Activated CD4-positive, alpha-beta T cell treated with anti-CD3 and anti-CD28 coated beads, Interleukin-2, amount 10 ng/mL, durations not matched to agents 7 days and 5 days (primary cell): ENCODE data around the gene CISTR. TPM values are rescaled to one million over a fixed set of nuclear protein-coding genes. Genes with fewer than 3 reads are reported as not detected.
A peak's percentile ranks its signal among the peaks of the same experiment; 100 is the strongest.
"Not testable (repeated sequence)": the region's sequence is repeated elsewhere in the genome, so short reads cannot be mapped to it uniquely, and the experiment has no call there.

Source experiments
- CTCF ChIA-PET: fragments of 350-600 bp; sonication (Branson Sonifier 250); formaldehyde crosslinking; loops from one replicate; lab custom pipeline; 2021; ENCODE audit warnings: antibody characterized with exemption; lab: Charles Lee
- POLR2A ChIA-PET: fragments of 350-600 bp; sonication (Branson Sonifier 250); formaldehyde crosslinking; loops from one replicate; lab custom pipeline; 2021; ENCODE audit warnings: antibody characterized with exemption; lab: Charles Lee
- DNase-seq: peaks from one replicate; pipeline ENCODE4 v3.0.0-alpha.2; 2020
- H3K27ac Mint-ChIP-seq: one replicate; pipeline ENCODE4 v1.8.0; 2021; ENCODE audit warnings: mild to moderate bottlenecking, moderate library complexity, mixed read lengths
- H3K27me3 Mint-ChIP-seq: one replicate; pipeline ENCODE4 v1.8.0; 2021; ENCODE audit warnings: mixed read lengths
- H3K36me3 Mint-ChIP-seq: one replicate; pipeline ENCODE4 v1.8.0; 2021; ENCODE audit warnings: low read depth, mixed read lengths
- H3K4me1 Mint-ChIP-seq: one replicate; pipeline ENCODE4 v1.8.0; 2021; ENCODE audit warnings: mixed read lengths
- H3K4me3 Mint-ChIP-seq: one replicate; pipeline ENCODE4 v1.8.0; 2021; ENCODE audit warnings: mild to moderate bottlenecking, moderate library complexity, mixed read lengths
- H3K9me3 Mint-ChIP-seq: one replicate; pipeline ENCODE4 v1.8.0; 2021; ENCODE audit warnings: mixed read lengths
- total RNA-seq, 2 experiments: library from RNA; stranded (reverse); gene quantifications; one replicate each; pipeline ENCODE4 v1.2.3, GENCODE V29; 2021

CISTR gene
- total RNA-seq, 2 experiments from 2014 or later, result not detected

GRCh38 chr12:53726341-53726740 lies 25.4 kb downstream of the CISTR start:
- Mint-ChIP-seq H3K27me3 (no peaks in the 10 kb centered on the region), H3K4me3 (peak overlapping the region; percentile 91), H3K4me1 (peaks cover 31% of the 10 kb centered on the region), H3K9me3 (no peaks in the 10 kb centered on the region), H3K36me3 (peaks cover 6% of the 10 kb centered on the region), H3K27ac (peak overlapping the region; percentile 95)
- DNase-seq, result no peak
- POLR2A ChIA-PET, result no interaction called here
- CTCF ChIA-PET, result interaction anchor here (0.6 to 12.7 kb wide), 5 partner anchors 13 to 513 kb away, joined by 3 to 155 read pairs (median 3); partner anchors contain the start of gene ATP5MC2

- H3K4me1 Mint-ChIP-seq, result peaks cover 31% of the 10 kb centered on the region
- H3K4me3 Mint-ChIP-seq, result peak overlapping the region; percentile 91
- peaks cover 6% of the 10 kb centered on the region for H3K36me3 Mint-ChIP-seq
- no peaks in the 10 kb centered on the region for H3K9me3 Mint-ChIP-seq
- ChIA-PET CTCF (interaction anchor here (12.7 kb wide), 1 partner anchor 18 kb away, joined by 155 read pairs; no protein-coding TSS in a partner anchor), POLR2A (no interaction called here)
- no peak for DNase-seq
- H3K27ac Mint-ChIP-seq, result peak overlapping the region; percentile 95
- no peaks in the 10 kb centered on the region for H3K27me3 Mint-ChIP-seq
These were observed 26.0 kb downstream of the CISTR start for GRCh38 chr12:53725824-53726223.

- POLR2A ChIA-PET, result no interaction called here
- H3K36me3 Mint-ChIP-seq, result peaks cover 6% of the 10 kb centered on the region
These were observed 29.2 kb downstream of the CISTR start for GRCh38 chr12:53722450-53723041.

GRCh38 chr12:53720946-53721345 lies 30.8 kb downstream of the CISTR start:
- peaks cover 7% of the 10 kb centered on the region for H3K4me1 Mint-ChIP-seq
- H3K4me3 Mint-ChIP-seq, result no peak overlapping the region
- H3K36me3 Mint-ChIP-seq, result peaks cover 7% of the 10 kb centered on the region
- no peak overlapping the region for H3K27ac Mint-ChIP-seq
- no peaks in the 10 kb centered on the region for H3K9me3 Mint-ChIP-seq
- H3K27me3 Mint-ChIP-seq, result no peaks in the 10 kb centered on the region
- ChIA-PET POLR2A (no interaction called here), CTCF (interaction anchor here (1.0 to 1.8 kb wide), 4 partner anchors 16 to 26 kb away, joined by 3 to 5 read pairs (median 5); no protein-coding TSS in a partner anchor)
- no peak for DNase-seq

More at GRCh38 chr12:53722450-53723041, 29.2 kb downstream of the CISTR start:
- Mint-ChIP-seq H3K9me3 (no peaks in the 10 kb centered on the region), H3K27ac (no peak overlapping the region), H3K27me3 (no peaks in the 10 kb centered on the region), H3K4me1 (peaks cover 19% of the 10 kb centered on the region), H3K4me3 (no peak overlapping the region)
- DNase-seq, result no peak
- CTCF ChIA-PET, result interaction anchor here (0.6 to 1.7 kb wide), 5 partner anchors 10 to 138 kb away, joined by 3 to 5 read pairs (median 4); no protein-coding TSS in a partner anchor

- peaks cover 7% of the 10 kb centered on the region for H3K36me3 Mint-ChIP-seq
- DNase-seq, result no peak
- H3K27me3 Mint-ChIP-seq, result no peaks in the 10 kb centered on the region
- ChIA-PET POLR2A (no interaction called here), CTCF (interaction anchor here (1.0 to 1.7 kb wide), 2 partner anchors 24 to 26 kb away, joined by 4 to 6 read pairs; no protein-coding TSS in a partner anchor)
- H3K9me3 Mint-ChIP-seq, result no peaks in the 10 kb centered on the region
- H3K4me3 Mint-ChIP-seq, result no peak overlapping the region
- H3K4me1 Mint-ChIP-seq, result peaks cover 3% of the 10 kb centered on the region
- H3K27ac Mint-ChIP-seq, result no peak overlapping the region
These were observed 32.1 kb downstream of the CISTR start for GRCh38 chr12:53719649-53720048.

- H3K27ac Mint-ChIP-seq, H3K36me3 Mint-ChIP-seq, POLR2A ChIA-PET: not testable (repeated sequence)
These were observed 33.2 kb downstream of the CISTR start for GRCh38 chr12:53718567-53718966.

GRCh38 chr12:53717319-53717718 lies 34.5 kb downstream of the CISTR start:
- Mint-ChIP-seq H3K4me3 (no peak overlapping the region), H3K9me3 (no peaks in the 10 kb centered on the region), H3K27me3 (no peaks in the 10 kb centered on the region), H3K27ac (no peak overlapping the region), H3K36me3 (peaks cover 3% of the 10 kb centered on the region), H3K4me1 (no peaks in the 10 kb centered on the region)
- ChIA-PET CTCF (interaction anchor here (3.5 kb wide), 1 partner anchor 29 kb away, joined by 18 read pairs; no protein-coding TSS in a partner anchor), POLR2A (no interaction called here)
- no peak for DNase-seq

More at GRCh38 chr12:53718567-53718966, 33.2 kb downstream of the CISTR start:
- not testable (repeated sequence) for H3K9me3 Mint-ChIP-seq, H3K27me3 Mint-ChIP-seq, H3K4me1 Mint-ChIP-seq, H3K4me3 Mint-ChIP-seq, DNase-seq
- CTCF ChIA-PET, result interaction anchor here (1.0 to 1.7 kb wide), 2 partner anchors 25 to 27 kb away, joined by 3 to 6 read pairs; no protein-coding TSS in a partner anchor

GRCh38 chr12:53714004-53714403 lies 37.8 kb downstream of the CISTR start:
- H3K27ac Mint-ChIP-seq, result no peak overlapping the region
- CTCF ChIA-PET, result interaction anchor here (1.0 to 1.6 kb wide), 7 partner anchors 12 to 38 kb away, joined by 3 to 6 read pairs (median 4); partner anchors contain the start of genes ATP5MC2 and CALCOCO1
- H3K4me1 Mint-ChIP-seq, result no peaks in the 10 kb centered on the region
- POLR2A ChIA-PET, result no interaction called here
- H3K36me3 Mint-ChIP-seq, result peaks cover 3% of the 10 kb centered on the region
- no peak overlapping the region for H3K4me3 Mint-ChIP-seq
- H3K9me3 Mint-ChIP-seq, result no peaks in the 10 kb centered on the region
- DNase-seq, result no peak
- peaks cover 4% of the 10 kb centered on the region for H3K27me3 Mint-ChIP-seq

GRCh38 chr12:53713516-53713915 lies 38.3 kb downstream of the CISTR start:
- ChIA-PET POLR2A (no interaction called here), CTCF (interaction anchor here (1.0 to 1.6 kb wide), 6 partner anchors 11 to 38 kb away, joined by 3 to 6 read pairs (median 4); partner anchors contain the start of genes ATP5MC2 and CALCOCO1)
- no peak for DNase-seq
- H3K9me3 Mint-ChIP-seq, result no peaks in the 10 kb centered on the region
- H3K27me3 Mint-ChIP-seq, result peaks cover 9% of the 10 kb centered on the region
- H3K27ac Mint-ChIP-seq, result no peak overlapping the region
- H3K36me3 Mint-ChIP-seq, result peaks cover 3% of the 10 kb centered on the region
- no peak overlapping the region for H3K4me3 Mint-ChIP-seq
- H3K4me1 Mint-ChIP-seq, result no peaks in the 10 kb centered on the region

- no peak for DNase-seq
- Mint-ChIP-seq H3K27ac (no peak overlapping the region), H3K4me1 (no peaks in the 10 kb centered on the region), H3K36me3 (peaks cover 3% of the 10 kb centered on the region), H3K27me3 (peaks cover 15% of the 10 kb centered on the region), H3K4me3 (no peak overlapping the region), H3K9me3 (no peaks in the 10 kb centered on the region)
- ChIA-PET CTCF (no interaction called here), POLR2A (no interaction called here)
These were observed 39.6 kb downstream of the CISTR start for GRCh38 chr12:53712059-53712643.

- Mint-ChIP-seq H3K27ac (no peak overlapping the region), H3K9me3 (no peaks in the 10 kb centered on the region), H3K4me1 (no peaks in the 10 kb centered on the region), H3K27me3 (peaks cover 26% of the 10 kb centered on the region), H3K36me3 (peaks cover 2% of the 10 kb centered on the region), H3K4me3 (no peak overlapping the region)
- CTCF ChIA-PET, result interaction anchor here (4.8 kb wide), 1 partner anchor 36 kb away, joined by 25 read pairs; no protein-coding TSS in a partner anchor
- POLR2A ChIA-PET, result no interaction called here
- no peak for DNase-seq
These were observed 41.7 kb downstream of the CISTR start for GRCh38 chr12:53710091-53710490.

GRCh38 chr12:53709671-53710070 lies 42.1 kb downstream of the CISTR start:
- H3K9me3 Mint-ChIP-seq, result no peaks in the 10 kb centered on the region
- ChIA-PET POLR2A (no interaction called here), CTCF (interaction anchor here (1.5 to 4.8 kb wide), 2 partner anchors 34 to 37 kb away, joined by 9 to 25 read pairs; partner anchors contain the start of gene ATP5MC2)
- peaks cover 28% of the 10 kb centered on the region for H3K27me3 Mint-ChIP-seq
- H3K27ac Mint-ChIP-seq, result no peak overlapping the region
- H3K4me1 Mint-ChIP-seq, result no peaks in the 10 kb centered on the region
- H3K36me3 Mint-ChIP-seq, result peaks cover 2% of the 10 kb centered on the region
- DNase-seq, result no peak
- no peak overlapping the region for H3K4me3 Mint-ChIP-seq

GRCh38 chr12:53706080-53706479 lies 45.7 kb downstream of the CISTR start:
- ChIA-PET CTCF (interaction anchor here (0.7 to 4.8 kb wide), 2 partner anchors 24 to 40 kb away, joined by 5 to 25 read pairs; no protein-coding TSS in a partner anchor), POLR2A (no interaction called here)
- Mint-ChIP-seq H3K9me3 (no peaks in the 10 kb centered on the region), H3K4me3 (no peak overlapping the region), H3K4me1 (peaks cover 3% of the 10 kb centered on the region), H3K27me3 (peaks cover 61% of the 10 kb centered on the region), H3K36me3 (no peaks in the 10 kb centered on the region), H3K27ac (no peak overlapping the region)
- no peak for DNase-seq
